ENCODE results near the gene MAP3K5. TPM values are rescaled to one million over a fixed set of nuclear protein-coding genes. Genes with fewer than 3 reads are reported as not detected.
A peak's percentile ranks its signal among the peaks of the same experiment; 100 is the strongest.
"Not testable (repeated sequence)": the region's sequence is repeated elsewhere in the genome, so short reads cannot be mapped to it uniquely, and the experiment has no call there.

Gene MAP3K5
- total and polyA plus RNA-seq, 2 donors (not counting 3 experiments of a cell fraction or from before 2014, with no cell fraction given), result 1.5 to 7.0 TPM

DNA sequence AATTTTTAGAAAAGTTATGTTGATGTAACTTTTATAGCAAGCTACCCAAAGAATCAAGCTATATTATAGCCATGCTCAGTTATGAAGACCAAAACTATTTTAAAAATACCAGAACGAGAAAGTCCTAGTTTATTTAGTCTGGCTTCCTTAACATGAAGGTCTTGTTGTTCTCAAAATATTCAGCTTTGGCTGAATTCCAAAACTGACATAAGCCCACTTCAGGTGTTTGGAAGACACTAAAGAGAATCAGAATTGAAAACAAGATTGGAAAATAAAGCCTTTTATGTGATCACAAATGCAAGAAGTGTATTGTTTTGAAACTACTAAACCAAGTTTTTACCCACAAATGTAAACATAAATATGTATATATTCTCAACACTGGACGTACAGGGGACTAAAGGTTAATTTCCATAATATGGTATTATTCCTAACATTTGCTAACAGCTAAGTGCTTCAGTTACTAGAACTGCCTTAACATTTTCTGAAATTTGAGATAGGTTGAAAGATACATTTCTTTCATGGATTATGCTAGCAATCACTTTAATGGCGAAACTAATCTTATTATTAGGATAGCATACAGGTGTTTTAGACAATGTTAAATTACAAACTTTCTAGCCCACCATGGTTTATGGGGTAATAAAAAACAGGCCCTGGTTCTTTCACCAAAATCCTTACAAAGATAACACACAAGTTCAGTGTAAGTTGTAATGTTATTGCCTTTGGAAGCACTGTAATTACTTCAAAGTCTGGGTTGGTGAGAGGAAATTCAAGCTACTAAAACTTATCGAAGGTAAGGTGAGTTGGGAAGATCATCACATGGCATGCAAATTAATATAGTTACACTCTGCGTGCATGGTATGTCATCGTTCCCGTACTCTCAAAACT lies 1.6 kb downstream of the MAP3K5 start:
- FAIRE-seq (no peak), DNase-seq (ENCODE audit: low read depth, low spot score) (peak; percentile 31)
- TF ChIP-seq MYC (IDR thresholded peaks at IDR 0.05; ENCODE audit: low read depth, low read length), result no peak
- TF ChIP-seq POLR2AphosphoS5 (IDR thresholded peaks at IDR 0.05; ENCODE audit: insufficient read depth, low read depth, low read length), result no peak
- TF ChIP-seq JUN (IDR thresholded peaks at IDR 0.05; ENCODE audit: borderline replicate concordance, insufficient read depth, insufficient read length, low read depth), result no peak
- TF ChIP-seq EZH2 (IDR thresholded peaks at IDR 0.05; ENCODE audit: borderline replicate concordance, low read depth, low read length, severe bottlenecking), result no peak
- no peak for TF ChIP-seq POLR2A (IDR thresholded peaks at IDR 0.05; ENCODE audit: low read depth, low read length)
- TF ChIP-seq, protein P1, sequence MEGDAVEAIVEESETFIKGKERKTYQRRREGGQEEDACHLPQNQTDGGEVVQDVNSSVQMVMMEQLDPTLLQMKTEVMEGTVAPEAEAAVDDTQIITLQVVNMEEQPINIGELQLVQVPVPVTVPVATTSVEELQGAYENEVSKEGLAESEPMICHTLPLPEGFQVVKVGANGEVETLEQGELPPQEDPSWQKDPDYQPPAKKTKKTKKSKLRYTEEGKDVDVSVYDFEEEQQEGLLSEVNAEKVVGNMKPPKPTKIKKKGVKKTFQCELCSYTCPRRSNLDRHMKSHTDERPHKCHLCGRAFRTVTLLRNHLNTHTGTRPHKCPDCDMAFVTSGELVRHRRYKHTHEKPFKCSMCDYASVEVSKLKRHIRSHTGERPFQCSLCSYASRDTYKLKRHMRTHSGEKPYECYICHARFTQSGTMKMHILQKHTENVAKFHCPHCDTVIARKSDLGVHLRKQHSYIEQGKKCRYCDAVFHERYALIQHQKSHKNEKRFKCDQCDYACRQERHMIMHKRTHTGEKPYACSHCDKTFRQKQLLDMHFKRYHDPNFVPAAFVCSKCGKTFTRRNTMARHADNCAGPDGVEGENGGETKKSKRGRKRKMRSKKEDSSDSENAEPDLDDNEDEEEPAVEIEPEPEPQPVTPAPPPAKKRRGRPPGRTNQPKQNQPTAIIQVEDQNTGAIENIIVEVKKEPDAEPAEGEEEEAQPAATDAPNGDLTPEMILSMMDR (IDR thresholded peaks at IDR 0.05; ENCODE audit: extremely low read depth in 1 of 2, insufficient read depth in 1 of 2, low read depth in 1 of 2, low read length in 2 of 2), result no peak
- TF ChIP-seq FOS (IDR thresholded peaks at IDR 0.05; ENCODE audit: borderline replicate concordance, insufficient read depth, low read length), result no peak
- TF ChIP-seq MAX (IDR thresholded peaks at IDR 0.05; ENCODE audit: insufficient read depth, insufficient read length), result no peak
- TF ChIP-seq GATA2 (IDR thresholded peaks at IDR 0.05; ENCODE audit: insufficient read depth, insufficient read length, low read depth, low read length), result no peak
- BruUV-seq (replicated peaks), result TSS peak; percentile 18
- peaks cover 32% of the 10 kb centered on the region for H3K79me2 ChIP-seq (ENCODE audit: control insufficient read depth, insufficient read depth, low read length)
- CTCF ChIA-PET, result interaction anchor here (1.0 to 8.7 kb wide), 11 partner anchors 28 to 211 kb away, joined by 3 to 708 read pairs (median 5); partner anchors contain the start of gene PEX7
- H2AFZ ChIP-seq (ENCODE audit: low read depth, low read length), result no peak overlapping the region
- intact Hi-C loops (cut with micrococcal nuclease), result loop anchor here (1.0 to 5.0 kb wide), 2 partner anchors 74 to 132 kb away; partner anchors contain the start of gene SLC35D3
- no peak overlapping the region for H3K27ac ChIP-seq (ENCODE audit: insufficient read depth, low read depth, low read length)
- no peaks in the 10 kb centered on the region for H3K27me3 ChIP-seq (ENCODE audit: control insufficient read depth in 2 of 2, insufficient read depth in 2 of 2, low read length in 2 of 2)
- no peaks in the 10 kb centered on the region for H3K9me1 ChIP-seq (replicated peaks; ENCODE audit: control insufficient read depth, extremely low read depth, insufficient read depth, low read length)
- POLR2A ChIA-PET, result interaction anchor here (0.6 to 0.7 kb wide), 2 partner anchors 135 to 197 kb away, joined by 3 read pairs; no protein-coding TSS in a partner anchor
- H3K36me3 ChIP-seq (ENCODE audit: control insufficient read depth in 2 of 2, extremely low read depth in 1 of 2, insufficient read depth in 2 of 2, low read length in 2 of 2), result no peaks in the 10 kb centered on the region
- no peaks in the 10 kb centered on the region for H3K9me3 ChIP-seq (replicated peaks; ENCODE audit: control insufficient read depth, insufficient read depth, low read length)
- H4K20me1 ChIP-seq (replicated peaks; ENCODE audit: control insufficient read depth, extremely low read depth, insufficient read depth, low read length), result no peaks in the 10 kb centered on the region
- H3K4me2 ChIP-seq (ENCODE audit: insufficient read depth, low read length), result peak overlapping the region; percentile 47
- peak overlapping the region; percentile 60 to 86 (median 70) for H3K4me3 ChIP-seq (replicated peaks in 1 of 3; ENCODE audit: insufficient read depth in 1 of 3, low read depth in 1 of 3, low read length in 3 of 3)
- dilution Hi-C loops (cut with MboI; ENCODE audit: extremely low pct_ligation_motif_present, low sequenced_read_pairs), result no loop called here
- H3K4me1 ChIP-seq (ENCODE audit: control insufficient read depth, extremely low read depth, insufficient read depth, low read length), result peaks cover 22% of the 10 kb centered on the region
- H3K9ac ChIP-seq (replicated peaks; ENCODE audit: extremely low read depth, insufficient read depth, low read length), result peak overlapping the region; percentile 26

GRCh38 chr6:136789440-136789839 lies 2.8 kb downstream of the MAP3K5 start:
- not testable (repeated sequence) for FAIRE-seq
- CTCF ChIA-PET, result interaction anchor here (0.6 to 8.7 kb wide), 5 partner anchors 17 to 524 kb away, joined by 3 to 708 read pairs (median 4); no protein-coding TSS in a partner anchor

More at GRCh38 chr6:136789440-136789839, 2.8 kb downstream of the MAP3K5 start:
- H2AFZ ChIP-seq (ENCODE audit: low read depth, low read length); H3K9me3 ChIP-seq (replicated peaks; ENCODE audit: control insufficient read depth, insufficient read depth, low read length); H3K4me3 ChIP-seq (replicated peaks in 1 of 3; ENCODE audit: insufficient read depth in 1 of 3, low read depth in 1 of 3, low read length in 3 of 3); H3K27ac ChIP-seq (ENCODE audit: insufficient read depth, low read depth, low read length); H3K4me2 ChIP-seq (ENCODE audit: insufficient read depth, low read length); H3K36me3 ChIP-seq (ENCODE audit: control insufficient read depth in 2 of 2, extremely low read depth in 1 of 2, insufficient read depth in 2 of 2, low read length in 2 of 2); H3K9ac ChIP-seq (replicated peaks; ENCODE audit: extremely low read depth, insufficient read depth, low read length); H4K20me1 ChIP-seq (replicated peaks; ENCODE audit: control insufficient read depth, extremely low read depth, insufficient read depth, low read length); POLR2A ChIA-PET; DNase-seq (ENCODE audit: low read depth, low spot score); H3K27me3 ChIP-seq (ENCODE audit: control insufficient read depth in 2 of 2, insufficient read depth in 2 of 2, low read length in 2 of 2); H3K9me1 ChIP-seq (replicated peaks; ENCODE audit: control insufficient read depth, extremely low read depth, insufficient read depth, low read length); dilution Hi-C loops (cut with MboI; ENCODE audit: extremely low pct_ligation_motif_present, low sequenced_read_pairs); BruUV-seq (replicated peaks): not testable (repeated sequence)
- intact Hi-C loops (cut with micrococcal nuclease), result loop anchor here (10.0 kb wide), 1 partner anchor 1295 kb away; the partner anchor contains the start of gene AHI1
- Histone ChIP-seq H3K4me1 (ENCODE audit: control insufficient read depth, extremely low read depth, insufficient read depth, low read length) (peaks cover 32% of the 10 kb centered on the region), H3K79me2 (ENCODE audit: control insufficient read depth, insufficient read depth, low read length) (peaks cover 35% of the 10 kb centered on the region)

Data from endothelial cell of umbilical vein (primary cell).